H1 (cell line): ENCODE results near the gene ZMIZ1. TPM values are rescaled to one million over a fixed set of nuclear protein-coding genes. Genes with fewer than 3 reads are reported as not detected.

ENCODE experiments used
- HDAC6 ChIP-seq: IDR thresholded peaks from one replicate; pipeline ENCODE4 v1.7.1; 2012; ENCODE audit warnings: low read depth, mild to moderate bottlenecking, inconsistent platforms, low read length, moderate library complexity
- TAF7 ChIP-seq: optimal IDR thresholded peaks from 2 replicates; pipeline ENCODE3; 2011; ENCODE audit warnings: low read depth, mild to moderate bottlenecking, inconsistent platforms, low read length, moderate library complexity, borderline replicate concordance
- polyA plus RNA-seq, 7 experiments: library from polyadenylated mRNA; depleted of rRNA in 3 of 7; stranded (reverse) in 5 of 7; unstranded in 2 of 7; fragments of >200 nt in 5 of 7; fragments of 200-250 nt in 2 of 7; gene quantifications; 1 replicate in 5 of 7; 2 replicates in 1 of 7; 4 replicates in 1 of 7; pipeline versions ENCODE4 v1.2.1 to v1.2.3, GENCODE V29; 2011 to 2013; ENCODE audit warnings: missing spikeins in 2 of 7, mixed read lengths in 2 of 7
- total RNA-seq: library from RNA; stranded (reverse); fragmentation: NEBNext Ultra II Directional; extraction: Animal tissue kit (Norgen Biotek cat#: 25700); gene quantifications from 2 replicates; pipeline ENCODE4 v1.2.1, GENCODE V29; 2021
- TF ChIP-seq, protein P1 (sequence below): IDR thresholded peaks from 2 replicates; pipeline ENCODE4 v1.6.1; 2012; ENCODE audit warnings: low read length, inconsistent platforms

Gene ZMIZ1
- total and polyA plus RNA-seq, 2 of the 8 experiments (the other 6 are each of a cell fraction or from before 2014, with no cell fraction given): 8.1 to 28.0 TPM

DNA sequence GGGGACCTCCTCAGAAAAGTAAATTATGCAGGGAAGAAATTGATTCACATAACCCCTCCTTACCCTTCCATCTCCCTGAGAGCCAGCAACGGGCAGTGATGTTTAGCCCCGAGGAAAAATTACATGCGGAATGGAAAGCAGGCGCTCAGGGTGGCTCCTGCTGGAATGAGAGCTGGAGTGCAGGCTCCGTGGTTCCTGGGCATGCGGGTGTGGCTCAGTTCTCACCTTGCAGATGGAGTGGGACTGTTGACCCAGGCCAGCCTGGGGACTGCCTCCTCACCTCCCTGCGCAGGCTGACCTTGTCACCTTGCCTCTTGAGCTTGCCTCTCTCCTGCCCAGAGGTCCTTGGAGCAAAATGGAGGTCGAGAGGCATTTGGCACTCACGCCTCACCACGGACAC lies 195.2 kb downstream of the ZMIZ1 start (continued):
- TF ChIP-seq, protein P1, sequence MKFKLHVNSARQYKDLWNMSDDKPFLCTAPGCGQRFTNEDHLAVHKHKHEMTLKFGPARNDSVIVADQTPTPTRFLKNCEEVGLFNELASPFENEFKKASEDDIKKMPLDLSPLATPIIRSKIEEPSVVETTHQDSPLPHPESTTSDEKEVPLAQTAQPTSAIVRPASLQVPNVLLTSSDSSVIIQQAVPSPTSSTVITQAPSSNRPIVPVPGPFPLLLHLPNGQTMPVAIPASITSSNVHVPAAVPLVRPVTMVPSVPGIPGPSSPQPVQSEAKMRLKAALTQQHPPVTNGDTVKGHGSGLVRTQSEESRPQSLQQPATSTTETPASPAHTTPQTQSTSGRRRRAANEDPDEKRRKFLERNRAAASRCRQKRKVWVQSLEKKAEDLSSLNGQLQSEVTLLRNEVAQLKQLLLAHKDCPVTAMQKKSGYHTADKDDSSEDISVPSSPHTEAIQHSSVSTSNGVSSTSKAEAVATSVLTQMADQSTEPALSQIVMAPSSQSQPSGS: no peak
- TF ChIP-seq HDAC6 (no peak), TAF7 (no peak)
